ENCODE results near the gene ABLIM2. TPM values are rescaled to one million over a fixed set of nuclear protein-coding genes. Genes with fewer than 3 reads are reported as not detected.
A peak's percentile ranks its signal among the peaks of the same experiment; 100 is the strongest.

ABLIM2 gene
- total RNA-seq, 1 experiment from 2014 or later: 6.1 TPM

DNA sequence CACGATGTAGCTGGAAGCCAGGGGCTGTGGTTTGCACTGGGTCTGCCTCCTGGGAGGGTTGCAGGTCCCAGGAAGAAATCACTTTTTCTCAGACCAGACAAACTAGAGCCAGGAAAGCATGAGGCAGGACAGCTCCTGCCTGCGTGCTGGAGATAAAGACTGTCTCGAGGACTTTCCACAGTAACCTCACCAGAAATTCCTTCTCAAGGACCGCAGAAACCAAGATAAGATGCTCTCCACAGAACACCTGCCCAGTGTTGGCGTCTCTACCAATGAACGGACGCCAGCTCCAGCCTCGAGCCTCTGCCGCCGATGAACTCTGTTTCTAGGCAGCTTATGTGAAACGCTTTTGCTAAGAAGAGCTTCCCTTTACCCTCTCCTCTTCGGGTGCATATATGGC is 142.1 kb downstream of the ABLIM2 start (continued):
- TF ChIP-seq, protein P1, sequence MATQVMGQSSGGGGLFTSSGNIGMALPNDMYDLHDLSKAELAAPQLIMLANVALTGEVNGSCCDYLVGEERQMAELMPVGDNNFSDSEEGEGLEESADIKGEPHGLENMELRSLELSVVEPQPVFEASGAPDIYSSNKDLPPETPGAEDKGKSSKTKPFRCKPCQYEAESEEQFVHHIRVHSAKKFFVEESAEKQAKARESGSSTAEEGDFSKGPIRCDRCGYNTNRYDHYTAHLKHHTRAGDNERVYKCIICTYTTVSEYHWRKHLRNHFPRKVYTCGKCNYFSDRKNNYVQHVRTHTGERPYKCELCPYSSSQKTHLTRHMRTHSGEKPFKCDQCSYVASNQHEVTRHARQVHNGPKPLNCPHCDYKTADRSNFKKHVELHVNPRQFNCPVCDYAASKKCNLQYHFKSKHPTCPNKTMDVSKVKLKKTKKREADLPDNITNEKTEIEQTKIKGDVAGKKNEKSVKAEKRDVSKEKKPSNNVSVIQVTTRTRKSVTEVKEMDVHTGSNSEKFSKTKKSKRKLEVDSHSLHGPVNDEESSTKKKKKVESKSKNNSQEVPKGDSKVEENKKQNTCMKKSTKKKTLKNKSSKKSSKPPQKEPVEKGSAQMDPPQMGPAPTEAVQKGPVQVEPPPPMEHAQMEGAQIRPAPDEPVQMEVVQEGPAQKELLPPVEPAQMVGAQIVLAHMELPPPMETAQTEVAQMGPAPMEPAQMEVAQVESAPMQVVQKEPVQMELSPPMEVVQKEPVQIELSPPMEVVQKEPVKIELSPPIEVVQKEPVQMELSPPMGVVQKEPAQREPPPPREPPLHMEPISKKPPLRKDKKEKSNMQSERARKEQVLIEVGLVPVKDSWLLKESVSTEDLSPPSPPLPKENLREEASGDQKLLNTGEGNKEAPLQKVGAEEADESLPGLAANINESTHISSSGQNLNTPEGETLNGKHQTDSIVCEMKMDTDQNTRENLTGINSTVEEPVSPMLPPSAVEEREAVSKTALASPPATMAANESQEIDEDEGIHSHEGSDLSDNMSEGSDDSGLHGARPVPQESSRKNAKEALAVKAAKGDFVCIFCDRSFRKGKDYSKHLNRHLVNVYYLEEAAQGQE (IDR thresholded peaks at IDR 0.05; ENCODE audit: low read depth): no peak
- TF ChIP-seq ELF1 (IDR thresholded peaks at IDR 0.05; ENCODE audit: borderline replicate concordance, low read depth) (no peak), ZNF274 (IDR thresholded peaks at IDR 0.05; ENCODE audit: low read depth, low read length) (no peak), JUND (IDR thresholded peaks at IDR 0.05) (no peak), SRF (IDR thresholded peaks at IDR 0.05; ENCODE audit: low read depth) (no peak)

DNA sequence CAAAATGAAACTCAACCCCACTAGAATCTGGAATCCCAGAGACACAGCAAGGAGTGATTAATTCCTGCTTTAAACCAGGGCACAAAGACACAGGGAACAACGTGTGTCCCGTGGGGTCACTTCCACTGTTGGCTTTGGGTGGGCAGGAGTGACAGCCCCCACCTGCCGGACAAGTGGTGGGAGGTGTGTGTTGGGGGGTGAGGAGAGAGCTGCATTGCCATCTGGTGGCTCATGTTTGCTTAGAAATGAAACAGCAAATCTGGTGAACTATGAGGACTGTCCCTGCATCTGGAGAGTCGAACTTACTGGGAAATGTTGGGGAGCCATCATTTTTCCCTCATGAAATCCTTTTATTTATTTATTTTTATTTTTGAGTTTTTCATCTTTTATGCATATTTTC is 143.1 kb downstream of the ABLIM2 start:
- H3K27me3 ChIP-seq (ENCODE audit: insufficient read depth, low read length): peaks cover 10% of the 10 kb centered on the region; the same call in 1 of the 2 replicates
- H3K4me3 ChIP-seq (replicated peaks in 1 of 2; ENCODE audit: low read depth in 1 of 2, low read length in 2 of 2): no peak overlapping the region
- ChIA-PET RAD21 (ENCODE audit: low non-redundant PET in 1 of 2, low total read pairs in 2 of 2, uncharacterized antibody in 2 of 2, unreplicated experiment in 2 of 2) (no interaction called here), POLR2A (no interaction called here), CTCF (no interaction called here)
- H3K9me2 ChIP-seq (ENCODE audit: insufficient read depth): no peaks in the 10 kb centered on the region
- H3K79me2 ChIP-seq (ENCODE audit: insufficient read depth, low read length): no peaks in the 10 kb centered on the region
- peaks cover 0 to 15% of the 10 kb centered on the region in 2 experiments; a peak in 2 of 4 replicates for H3K4me1 ChIP-seq (ENCODE audit: control insufficient read depth in 1 of 2, insufficient read depth in 2 of 2, low read length in 2 of 2)
- no peak for TF ChIP-seq SIN3A (IDR thresholded peaks at IDR 0.05; ENCODE audit: low read depth)
- TF ChIP-seq ZFX (IDR thresholded peaks at IDR 0.05): no peak
- TF ChIP-seq, protein P2, sequence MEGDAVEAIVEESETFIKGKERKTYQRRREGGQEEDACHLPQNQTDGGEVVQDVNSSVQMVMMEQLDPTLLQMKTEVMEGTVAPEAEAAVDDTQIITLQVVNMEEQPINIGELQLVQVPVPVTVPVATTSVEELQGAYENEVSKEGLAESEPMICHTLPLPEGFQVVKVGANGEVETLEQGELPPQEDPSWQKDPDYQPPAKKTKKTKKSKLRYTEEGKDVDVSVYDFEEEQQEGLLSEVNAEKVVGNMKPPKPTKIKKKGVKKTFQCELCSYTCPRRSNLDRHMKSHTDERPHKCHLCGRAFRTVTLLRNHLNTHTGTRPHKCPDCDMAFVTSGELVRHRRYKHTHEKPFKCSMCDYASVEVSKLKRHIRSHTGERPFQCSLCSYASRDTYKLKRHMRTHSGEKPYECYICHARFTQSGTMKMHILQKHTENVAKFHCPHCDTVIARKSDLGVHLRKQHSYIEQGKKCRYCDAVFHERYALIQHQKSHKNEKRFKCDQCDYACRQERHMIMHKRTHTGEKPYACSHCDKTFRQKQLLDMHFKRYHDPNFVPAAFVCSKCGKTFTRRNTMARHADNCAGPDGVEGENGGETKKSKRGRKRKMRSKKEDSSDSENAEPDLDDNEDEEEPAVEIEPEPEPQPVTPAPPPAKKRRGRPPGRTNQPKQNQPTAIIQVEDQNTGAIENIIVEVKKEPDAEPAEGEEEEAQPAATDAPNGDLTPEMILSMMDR (IDR thresholded peaks at IDR 0.05 in 2 of 3, conservative IDR thresholded peaks at IDR 0.05 in 1 of 3; ENCODE audit: borderline replicate concordance in 1 of 3, insufficient read depth in 1 of 3, low read depth in 2 of 3, low read length in 2 of 3): peak; percentile 14 to 45 (median 40); a peak in 3 of 6 replicates
- TF ChIP-seq RAD21 (IDR thresholded peaks at IDR 0.05; ENCODE audit: low read depth): peak; percentile 48
- no peak for TF ChIP-seq TCF7L2 (IDR thresholded peaks at IDR 0.05; ENCODE audit: borderline replicate concordance, extremely low read depth, insufficient read depth, insufficient read length)
- intact Hi-C loops (cut with micrococcal nuclease): no loop called here
- H3K4me2 ChIP-seq (ENCODE audit: low read length): no peak overlapping the region
- H3K36me3 ChIP-seq (ENCODE audit: control insufficient read depth in 1 of 2, insufficient read depth in 2 of 2, low read length in 2 of 2): no peaks in the 10 kb centered on the region
- ATAC-seq (peak; percentile 70), DNase-seq (ENCODE audit: low read depth, low spot score) (no peak)
- H3K9me3 ChIP-seq (ENCODE audit: control insufficient read depth in 1 of 2, insufficient read depth in 1 of 2, low read depth in 1 of 2, low read length in 2 of 2): no peaks in the 10 kb centered on the region
- BruUV-seq (replicated peaks): no TSS peak
- no peaks in the 10 kb centered on the region for H4K20me1 ChIP-seq (ENCODE audit: insufficient read depth)
- no peak overlapping the region for H3K27ac ChIP-seq (ENCODE audit: low read depth, low read length)
- H2AFZ ChIP-seq (ENCODE audit: low read depth, low read length, poor library complexity, severe bottlenecking): no peak overlapping the region
- H3K9ac ChIP-seq (ENCODE audit: low read length): no peak overlapping the region
